RPMI7951 (cell line): ENCODE data around the gene GRID2. TPM values are rescaled to one million over a fixed set of nuclear protein-coding genes. Genes with fewer than 3 reads are reported as not detected.

Experiments used
- DNase-seq: peaks from one replicate; pipeline ENCODE4 v3.0.0-alpha.2; 2012; ENCODE audit warnings: low read depth
- total RNA-seq: library from RNA; depleted of rRNA; stranded (reverse); fragments of >200 nt; shearing (Covaris generic); gene quantifications from 2 replicates; pipeline ENCODE4 v1.2.3, GENCODE V29; 2014

GRID2 gene
- total RNA-seq, 1 experiment from 2014 or later = 0.12 TPM

GRCh38 chr4:93802045-93802444 lies 1498.3 kb downstream of the GRID2 start:
- DNase-seq = no peak

DNA sequence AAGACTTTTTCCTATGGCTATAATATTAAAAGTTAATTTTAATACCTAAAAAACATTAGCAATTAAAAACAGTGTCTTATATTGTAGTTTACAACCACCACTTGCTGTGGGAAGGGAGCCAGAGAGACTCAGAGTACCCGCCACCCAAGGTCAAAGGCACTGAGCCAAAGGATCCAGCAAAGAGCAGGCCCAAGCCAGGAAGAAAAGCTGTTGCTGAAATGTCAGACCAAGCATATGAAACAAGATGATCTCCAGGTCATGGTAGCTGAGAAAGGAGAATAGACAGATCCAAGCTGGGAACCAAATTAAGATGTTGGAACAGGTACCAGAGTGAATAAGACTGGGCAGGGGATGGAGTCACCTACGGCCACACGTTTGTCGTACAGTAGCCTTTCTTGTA lies 1506.0 kb downstream of the GRID2 start:
- no peak for DNase-seq

DNA sequence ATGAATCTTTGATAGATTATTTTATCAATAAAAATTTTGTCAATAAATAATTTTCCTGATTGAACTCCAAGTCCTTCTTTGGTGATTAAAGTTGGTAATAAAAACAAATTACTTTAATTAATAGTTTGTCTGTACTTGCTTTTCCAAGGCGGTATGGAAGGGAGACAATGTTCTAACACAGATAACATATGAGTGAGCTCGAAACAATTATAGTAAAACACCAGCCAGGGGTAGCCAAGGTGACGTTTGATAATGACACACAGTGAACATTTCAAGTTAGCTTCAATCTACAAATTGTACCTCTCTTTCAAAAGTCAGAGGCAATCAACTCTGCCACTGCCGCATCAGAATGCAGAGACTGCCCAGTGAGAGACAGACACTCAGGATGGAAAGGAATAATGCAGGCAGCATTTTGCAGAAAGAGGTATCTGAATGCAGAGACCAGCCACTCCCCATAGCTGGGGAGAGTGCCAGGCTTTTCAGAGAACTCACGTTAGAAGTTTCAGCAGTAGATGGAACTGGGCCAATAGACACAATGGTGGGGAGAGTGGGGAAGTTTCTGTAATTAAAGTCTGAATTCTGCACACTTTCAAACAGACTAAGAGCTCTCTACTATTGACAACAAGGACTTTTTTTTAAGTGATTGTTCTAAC lies 1506.7 kb downstream of the GRID2 start:
- DNase-seq = no peak

- no peak for DNase-seq
These were observed 1509.3 kb downstream of the GRID2 start for GRCh38 chr4:93813092-93813491.

DNA sequence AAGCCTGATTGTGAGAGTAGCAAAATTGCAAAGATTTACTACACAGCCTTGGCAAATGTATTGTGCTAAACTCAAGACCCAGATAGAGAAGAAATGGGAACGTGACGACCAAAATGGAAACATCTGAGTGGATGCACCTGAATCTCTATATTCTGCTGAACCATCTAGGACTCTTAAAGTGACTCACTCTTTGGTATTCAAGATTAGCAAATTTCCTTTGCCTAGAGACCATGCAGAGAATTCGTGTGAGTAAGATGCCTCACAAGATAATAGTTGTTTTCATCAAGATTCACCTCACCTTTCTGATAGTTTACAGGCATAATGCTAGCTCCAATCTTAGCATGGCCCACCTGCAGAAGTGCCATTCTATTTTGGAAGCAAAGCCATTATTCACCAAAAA lies 1510.4 kb downstream of the GRID2 start:
- no peak for DNase-seq

- DNase-seq = no peak
These were observed 1511.0 kb downstream of the GRID2 start for GRCh38 chr4:93814722-93815121.
